Stromal cell of bone marrow (primary cell): Measurements from ENCODE around the gene PAAF1.

Source experiments
- DNase-seq: peaks from one replicate; pipeline ENCODE4 v3.0.0-alpha.2; 2012; ENCODE audit warnings: low read depth

PAAF1 gene

DNA sequence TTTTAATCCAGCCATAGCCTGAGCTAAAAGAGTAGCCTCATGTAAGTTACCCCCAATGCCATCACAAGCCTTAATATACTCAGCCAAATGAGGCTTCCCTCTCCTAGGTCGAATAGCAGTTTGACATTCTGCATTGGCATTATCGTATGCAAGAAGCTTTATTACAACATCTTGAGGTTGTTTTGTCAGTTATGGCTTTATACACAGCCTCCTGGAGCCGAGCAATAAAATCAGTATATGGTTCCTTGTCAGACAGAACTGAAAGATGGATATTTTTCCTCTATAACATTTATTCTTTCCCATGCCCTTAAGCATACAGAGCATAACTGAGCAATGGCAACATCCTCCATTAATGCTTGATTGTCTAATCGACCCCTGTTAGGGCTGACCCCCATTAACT lies 68.6 kb downstream of the PAAF1 start:
- DNase-seq: no peak

DNA sequence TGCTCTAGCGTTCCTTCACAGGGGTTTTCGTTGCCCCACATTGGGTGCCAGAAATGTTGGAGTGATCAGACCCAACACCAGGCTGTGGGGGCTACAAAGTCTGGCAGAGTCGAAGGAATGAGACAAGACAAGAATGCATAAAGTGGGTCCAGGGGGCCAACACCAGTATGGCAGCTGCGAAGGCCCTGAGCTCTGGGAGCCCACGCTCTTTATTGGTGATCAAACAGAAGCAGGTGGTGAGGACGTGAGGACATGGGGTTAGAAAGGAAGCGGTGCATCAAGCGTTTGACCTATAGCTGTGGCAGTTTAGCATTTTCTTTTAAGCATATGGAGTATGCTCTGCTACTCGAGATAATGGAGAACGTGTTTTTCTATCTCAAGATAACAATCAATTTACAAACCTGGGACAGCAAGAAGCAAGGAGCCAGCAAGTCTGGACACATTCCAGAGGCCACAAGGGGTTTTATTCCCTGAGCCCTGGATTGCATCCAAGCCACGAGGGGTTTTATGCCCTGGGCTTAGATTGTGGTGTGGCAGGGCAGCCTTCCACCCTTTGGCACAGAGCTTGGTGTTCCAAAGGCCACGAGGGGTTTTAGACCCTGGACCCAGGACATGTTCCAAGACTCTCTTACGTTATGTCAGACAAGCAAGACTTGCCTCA lies 70.1 kb downstream of the PAAF1 start:
- no peak for DNase-seq

DNA sequence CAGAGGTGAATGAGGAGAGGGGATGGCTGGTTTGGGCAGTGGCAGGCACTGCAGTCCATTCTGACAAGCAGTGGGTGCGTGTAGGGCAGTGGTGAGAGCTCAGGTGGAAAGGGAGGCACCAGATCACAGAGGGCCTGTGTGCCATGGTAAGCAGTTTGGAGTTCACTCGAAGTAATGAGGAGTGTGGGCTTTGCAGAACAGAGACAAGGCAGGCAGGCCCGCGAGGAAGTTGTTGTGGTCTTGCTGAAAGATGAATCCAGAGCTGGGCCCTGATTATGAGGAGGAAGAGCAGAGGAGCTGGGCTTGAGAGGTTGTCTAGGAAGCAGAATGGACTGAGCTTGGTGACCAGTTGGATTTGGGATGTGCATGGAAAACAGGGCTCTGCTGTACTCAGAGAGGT lies 72.4 kb downstream of the PAAF1 start:
- no peak for DNase-seq

DNA sequence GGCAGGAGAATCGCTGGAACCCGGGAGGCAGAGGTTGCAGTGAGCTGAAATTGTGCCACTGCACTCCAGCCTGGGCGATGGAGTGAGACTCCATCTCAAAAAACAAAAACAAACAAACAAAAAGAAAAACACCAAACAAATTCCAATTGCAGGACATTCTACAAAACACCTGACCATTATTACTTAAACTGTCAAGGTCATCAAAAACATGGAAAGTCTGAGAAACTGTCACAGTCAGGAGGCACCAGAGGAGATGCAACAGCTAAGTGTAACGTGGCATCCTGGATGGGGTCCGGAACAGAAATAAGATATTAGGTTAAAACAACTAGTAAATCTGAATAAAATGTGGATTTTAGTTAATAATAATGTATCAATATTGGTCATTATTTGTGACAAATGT lies 73.1 kb downstream of the PAAF1 start:
- no peak for DNase-seq

DNA sequence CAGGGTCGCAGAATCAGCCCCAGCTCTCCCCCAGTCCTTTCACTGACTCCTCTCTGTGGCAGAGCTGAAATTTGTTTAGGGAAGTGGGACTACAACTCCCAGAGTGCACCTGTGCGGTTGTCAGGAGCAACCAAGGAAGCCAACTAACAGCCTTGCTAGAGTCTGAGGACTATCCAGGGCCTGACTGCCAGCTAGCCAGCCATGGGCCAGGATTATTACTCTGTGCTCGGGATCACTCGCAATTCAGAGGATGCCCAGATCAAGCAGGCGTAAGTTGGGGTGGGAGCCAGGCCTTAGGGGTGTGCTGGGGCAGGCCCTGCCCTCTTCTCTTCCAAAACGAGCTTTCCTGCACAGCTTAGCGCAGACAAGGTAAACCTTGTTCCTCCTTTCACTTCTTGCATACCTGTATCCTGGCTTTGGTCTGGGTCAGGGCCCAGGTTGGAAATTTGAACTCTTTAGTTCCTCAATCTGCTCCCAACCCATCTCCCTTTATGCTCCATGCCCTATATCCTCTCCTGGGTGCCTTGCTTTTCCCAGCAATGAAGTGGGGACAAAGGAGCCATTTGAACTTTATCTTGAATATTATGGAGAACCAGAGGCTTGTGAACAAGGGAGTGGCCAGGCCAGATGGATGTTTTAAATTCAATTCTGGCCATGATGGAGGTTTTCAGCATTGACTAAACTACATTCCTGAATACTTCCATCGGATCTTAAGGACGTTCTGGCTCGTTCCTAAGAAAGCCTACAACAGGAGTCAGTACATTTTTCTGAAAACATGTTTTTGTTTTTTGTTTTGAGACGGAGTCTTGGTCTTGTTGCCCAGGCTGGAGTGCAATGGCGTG lies 74.3 kb downstream of the PAAF1 start, which contains the start of gene DNAJB13:
TSS of gene DNAJB13 (plus strand) at position 158 of the 842 bp plus-strand sequence. CDS start at position 202, 44 bp downstream.
- no peak for DNase-seq

DNA sequence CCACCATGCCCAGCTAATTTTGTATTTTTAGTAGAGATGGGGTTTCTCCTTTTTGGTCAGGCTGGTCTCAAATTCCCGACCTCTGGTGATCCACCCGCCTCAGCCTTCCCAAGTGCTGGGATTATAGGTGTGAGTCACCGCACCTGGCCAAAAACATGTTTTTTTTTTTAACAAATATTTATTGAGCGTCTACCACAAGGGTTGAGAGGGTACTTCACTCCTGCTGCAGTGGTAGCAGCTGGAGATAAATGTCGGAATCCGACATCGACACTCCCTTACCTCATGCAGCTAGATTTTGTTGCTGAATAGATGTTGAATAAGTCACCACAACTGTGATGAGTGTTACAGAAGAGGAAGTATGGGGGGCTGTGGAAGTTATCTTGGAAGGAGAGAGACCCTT lies 75.0 kb downstream of the PAAF1 start:
- DNase-seq: no peak

DNA sequence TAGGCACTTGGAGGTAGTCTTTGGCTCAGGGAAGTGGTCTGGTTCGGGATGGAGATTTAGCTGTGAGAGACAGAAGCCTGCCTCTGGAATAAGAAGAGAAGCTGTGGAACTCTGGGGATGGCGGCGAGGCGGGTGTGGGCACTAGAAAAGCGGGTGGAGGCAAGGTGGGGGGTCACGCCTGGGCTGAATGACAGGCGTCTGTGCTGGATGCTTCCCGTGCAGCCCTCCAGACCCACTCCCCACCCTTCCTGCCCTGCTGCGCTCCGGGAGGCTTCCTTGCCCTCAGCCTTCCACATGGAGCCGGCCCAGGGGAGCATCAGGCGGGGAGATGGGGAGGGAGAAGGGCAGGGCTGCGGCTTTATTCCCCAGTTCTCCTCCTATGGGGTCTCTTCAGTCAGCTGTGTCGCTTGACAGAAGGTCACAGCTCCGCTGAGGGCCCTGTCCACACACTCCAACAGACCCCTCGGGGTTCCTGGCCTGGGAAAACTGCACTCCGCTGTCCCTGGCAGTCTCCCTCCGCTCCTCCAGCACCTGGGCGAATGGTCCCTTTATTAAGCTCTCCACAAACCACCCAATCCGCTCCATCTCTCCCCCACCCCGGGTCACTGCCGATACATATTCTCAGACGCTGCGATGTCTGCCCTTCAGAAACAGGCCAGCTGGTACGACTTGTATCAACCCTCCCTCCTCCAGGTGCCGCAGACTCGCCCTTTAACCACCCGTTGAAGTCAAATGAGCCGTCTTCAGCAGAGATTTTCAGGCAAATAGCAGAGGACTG lies 80.3 kb downstream of the PAAF1 start:
- DNase-seq: no peak

DNA sequence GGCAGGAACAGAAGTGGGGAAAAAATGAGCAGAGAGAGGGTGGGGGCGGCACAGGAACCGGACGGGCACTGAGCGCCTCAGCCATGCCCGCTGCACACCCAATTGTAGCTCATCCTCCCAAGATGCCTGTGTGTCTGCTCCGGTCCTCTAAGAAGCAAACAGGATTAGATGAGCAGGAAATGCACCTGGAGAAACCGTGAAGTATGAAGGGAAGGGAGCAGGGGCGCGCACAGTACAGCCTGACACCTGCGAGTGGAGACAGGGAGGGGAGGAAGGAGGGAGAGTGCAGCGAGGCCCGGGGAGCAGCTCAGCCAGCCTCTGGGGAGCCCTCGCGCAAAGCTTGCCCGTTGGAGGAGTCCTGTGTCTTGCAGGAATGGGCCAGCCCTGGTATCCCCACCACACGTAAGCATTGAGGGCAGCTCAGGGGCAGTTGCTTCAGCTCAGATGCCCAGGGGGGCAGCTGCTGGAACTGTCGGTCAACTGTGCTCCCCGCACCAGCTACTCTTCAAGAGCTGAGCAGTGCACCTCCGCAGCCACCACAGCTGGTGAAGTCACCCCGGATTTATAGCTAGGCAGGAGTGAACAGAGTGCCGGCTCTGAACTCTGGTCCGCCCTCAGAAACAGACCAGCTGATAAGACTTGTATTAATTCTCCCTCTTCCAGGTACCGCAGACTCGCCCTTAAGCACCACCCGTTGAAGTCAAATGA lies 81.0 kb downstream of the PAAF1 start:
- DNase-seq: no peak

DNA sequence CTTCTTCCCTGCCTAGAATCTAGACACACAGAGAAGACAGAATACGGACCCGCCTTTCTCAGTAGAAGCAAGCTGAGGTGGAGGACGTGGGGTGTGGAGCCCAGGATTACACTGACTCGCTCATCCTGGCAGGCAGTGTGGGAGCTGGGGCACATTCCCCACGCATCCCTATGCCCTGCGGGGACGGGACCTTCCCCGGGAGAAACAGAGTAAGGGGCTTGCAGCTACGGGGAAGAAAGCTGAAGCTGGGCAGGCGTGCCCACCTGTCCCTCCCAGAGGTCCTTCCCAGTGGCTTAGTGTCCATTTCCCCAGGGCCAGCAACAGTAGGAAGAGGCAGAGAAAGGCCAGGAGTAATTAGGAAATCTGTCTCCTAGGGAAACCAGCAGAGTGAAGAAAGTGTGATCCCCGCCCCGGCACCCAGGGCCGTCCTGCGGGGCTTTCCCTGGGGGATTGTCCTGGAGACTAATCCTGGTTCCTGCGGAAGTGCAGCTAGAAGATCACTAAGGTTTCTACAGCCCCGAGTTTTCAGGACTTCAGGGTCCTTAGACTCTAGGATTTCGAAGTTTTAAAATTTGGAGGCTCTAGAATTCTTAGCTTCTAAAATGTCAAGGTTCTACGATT lies 81.8 kb downstream of the PAAF1 start:
- DNase-seq: no peak

DNA sequence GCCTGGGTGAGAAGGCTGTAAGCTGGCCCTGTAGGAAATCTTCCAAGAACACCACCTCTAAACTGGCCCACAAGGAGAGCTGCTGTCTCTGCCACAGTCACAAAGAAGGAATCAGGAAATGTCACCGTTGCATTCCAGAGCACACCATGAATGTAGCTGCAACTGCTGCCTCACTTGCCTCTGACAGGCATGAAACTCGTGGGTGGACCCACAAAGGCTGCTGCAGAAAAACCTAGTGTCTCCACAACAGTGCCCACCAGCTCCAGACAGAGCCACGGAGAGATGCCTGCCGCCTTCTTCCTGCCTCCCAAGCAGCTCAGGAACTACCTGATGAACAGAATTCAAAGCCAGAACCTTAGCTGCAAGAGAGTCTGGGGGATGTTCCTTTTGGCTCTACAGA lies 84.5 kb downstream of the PAAF1 start:
- no peak for DNase-seq

DNA sequence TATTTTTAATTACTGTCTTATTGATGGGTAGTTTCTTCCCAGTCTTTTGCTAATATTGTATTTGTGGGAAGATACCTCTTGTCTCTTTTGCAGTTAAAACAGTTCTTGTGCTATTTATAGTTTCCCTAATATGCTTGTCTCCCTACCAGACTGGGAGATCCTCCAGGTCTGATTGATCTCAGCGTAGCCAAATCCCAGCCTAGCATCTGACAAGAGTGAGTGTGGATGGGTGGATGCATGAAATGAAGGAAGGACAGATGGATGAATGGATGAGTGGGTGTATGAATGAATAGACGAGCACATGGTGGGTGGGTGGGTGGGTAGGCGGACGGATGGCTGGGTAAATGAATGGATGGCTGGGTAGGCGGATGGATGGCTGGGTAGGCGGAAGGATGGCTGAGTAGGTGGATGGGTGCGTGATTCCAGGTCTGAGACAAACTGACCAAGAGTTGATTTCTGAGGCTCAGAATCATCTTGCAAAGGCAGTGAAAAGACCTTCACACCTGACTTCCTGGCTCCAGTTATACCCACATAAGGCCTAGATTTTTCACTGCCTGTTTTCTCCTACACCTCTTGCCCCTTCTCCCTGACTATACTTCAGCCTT lies 85.4 kb downstream of the PAAF1 start:
- DNase-seq: no peak

DNA sequence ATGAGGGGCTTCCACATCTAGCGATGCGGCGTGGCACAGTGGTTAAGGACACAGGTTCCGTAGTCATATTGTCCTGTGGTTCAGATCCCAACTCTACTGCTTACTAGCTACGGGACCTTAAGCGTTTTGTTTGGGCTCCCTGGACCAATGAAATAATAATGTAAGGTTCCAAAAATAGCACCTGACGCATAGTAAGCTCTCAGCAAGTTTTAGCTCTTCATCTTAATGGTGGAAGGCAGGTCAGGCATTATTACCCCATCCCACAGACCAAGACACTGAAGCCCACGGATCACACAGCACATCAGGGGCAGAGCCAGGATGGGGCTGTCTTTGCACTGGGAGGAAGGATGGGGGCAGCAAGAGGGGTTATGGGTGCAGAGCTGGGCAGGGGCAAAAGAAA lies 87.1 kb downstream of the PAAF1 start:
- no peak for DNase-seq

DNA sequence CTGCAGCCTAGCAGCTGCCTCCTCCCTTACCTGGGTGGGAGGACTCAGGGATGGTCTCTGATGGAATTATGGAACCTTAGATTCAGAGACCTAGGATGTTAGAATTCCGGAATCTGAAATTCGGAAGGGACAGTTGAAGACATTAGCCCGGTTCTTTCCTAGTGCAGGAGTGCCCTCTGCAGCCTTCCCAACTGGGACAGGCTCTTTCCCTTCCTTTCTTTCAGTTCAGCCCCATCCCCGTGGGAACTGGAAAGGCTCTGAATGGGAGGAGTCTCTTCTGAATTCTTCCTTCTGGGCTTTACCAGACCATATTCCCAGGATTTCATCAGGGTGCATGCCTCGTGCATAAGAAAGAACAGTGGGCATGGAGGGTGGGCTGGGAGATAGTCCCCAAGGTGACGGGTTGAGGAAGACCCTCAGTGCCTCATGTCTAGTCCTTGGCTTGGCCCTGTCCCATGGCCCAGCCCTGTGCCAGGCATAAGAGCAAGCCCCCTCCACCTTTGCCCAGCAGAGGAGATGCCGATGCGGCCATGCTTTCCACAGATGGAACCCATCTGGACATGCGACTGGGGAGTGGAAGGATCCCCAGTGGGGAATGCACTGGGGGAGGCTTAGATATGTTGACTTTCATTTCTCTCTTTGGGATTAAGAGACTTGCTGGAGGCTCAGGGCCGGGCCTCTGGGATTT lies 88.4 kb downstream of the PAAF1 start:
- no peak for DNase-seq

DNA sequence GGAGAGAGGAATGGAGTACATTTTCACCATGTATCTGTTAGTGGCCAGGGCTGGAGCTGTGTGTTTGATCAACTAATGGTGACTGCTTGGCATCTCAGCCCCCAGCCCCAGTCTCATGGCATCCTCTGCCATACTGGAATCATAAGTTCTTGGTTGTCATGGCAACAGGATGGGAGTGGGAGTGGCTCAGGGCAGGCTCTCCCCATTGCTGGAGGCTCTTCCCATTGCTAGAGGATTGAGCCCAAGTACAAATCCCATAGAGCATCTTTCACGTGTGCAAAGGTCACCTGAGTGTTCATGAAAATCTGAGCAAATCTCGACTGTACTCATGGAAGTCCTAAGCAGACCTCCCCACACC lies 88.9 kb downstream of the PAAF1 start:
- no peak for DNase-seq

DNA sequence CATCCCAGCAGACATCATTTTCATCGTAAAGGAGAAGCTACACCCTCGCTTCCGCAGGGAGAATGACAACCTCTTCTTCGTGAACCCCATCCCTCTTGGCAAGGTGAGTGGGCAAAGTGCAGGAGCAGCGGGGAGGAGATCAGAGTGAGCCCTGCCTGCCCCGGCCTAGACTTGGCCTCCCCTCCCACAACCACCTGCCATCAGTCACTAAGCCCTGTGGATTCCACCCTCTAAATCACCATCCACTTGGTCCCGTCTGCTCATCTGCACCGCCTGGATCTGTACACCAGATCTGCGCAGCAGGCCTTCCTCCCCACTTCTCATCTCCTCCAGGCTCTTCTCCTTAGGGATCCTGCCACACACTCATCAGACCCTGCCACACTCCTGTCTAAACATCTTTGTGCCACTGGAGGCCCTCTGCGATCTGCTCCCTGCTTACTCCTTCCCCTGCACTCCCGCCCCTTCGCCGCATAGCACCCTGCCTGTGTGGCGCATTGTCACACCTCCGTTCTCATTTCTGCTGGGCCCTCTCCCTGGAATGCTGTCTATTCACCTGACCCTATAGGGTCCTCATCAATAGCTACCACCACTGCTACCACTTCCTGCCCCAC lies 91.7 kb downstream of the PAAF1 start:
- no peak for DNase-seq

DNA sequence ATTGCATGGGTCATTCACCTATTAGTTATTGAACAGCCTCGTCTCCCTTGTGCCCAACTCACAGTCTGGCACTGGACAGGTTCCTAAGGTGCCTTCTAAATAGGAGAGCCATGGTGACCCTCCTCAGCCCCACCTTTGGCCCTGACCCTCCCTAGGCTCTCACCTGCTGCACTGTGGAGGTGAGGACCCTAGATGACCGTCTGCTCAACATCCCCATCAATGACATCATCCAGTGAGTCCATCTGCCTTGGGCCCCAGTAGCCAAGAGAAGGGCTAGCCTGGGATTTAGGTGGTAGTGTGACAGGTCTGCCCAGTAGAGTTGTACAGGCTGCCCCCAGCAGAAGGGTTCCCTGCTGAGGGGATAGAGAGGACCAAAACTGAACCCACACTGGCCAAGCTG lies 92.3 kb downstream of the PAAF1 start:
- DNase-seq: no peak

DNA sequence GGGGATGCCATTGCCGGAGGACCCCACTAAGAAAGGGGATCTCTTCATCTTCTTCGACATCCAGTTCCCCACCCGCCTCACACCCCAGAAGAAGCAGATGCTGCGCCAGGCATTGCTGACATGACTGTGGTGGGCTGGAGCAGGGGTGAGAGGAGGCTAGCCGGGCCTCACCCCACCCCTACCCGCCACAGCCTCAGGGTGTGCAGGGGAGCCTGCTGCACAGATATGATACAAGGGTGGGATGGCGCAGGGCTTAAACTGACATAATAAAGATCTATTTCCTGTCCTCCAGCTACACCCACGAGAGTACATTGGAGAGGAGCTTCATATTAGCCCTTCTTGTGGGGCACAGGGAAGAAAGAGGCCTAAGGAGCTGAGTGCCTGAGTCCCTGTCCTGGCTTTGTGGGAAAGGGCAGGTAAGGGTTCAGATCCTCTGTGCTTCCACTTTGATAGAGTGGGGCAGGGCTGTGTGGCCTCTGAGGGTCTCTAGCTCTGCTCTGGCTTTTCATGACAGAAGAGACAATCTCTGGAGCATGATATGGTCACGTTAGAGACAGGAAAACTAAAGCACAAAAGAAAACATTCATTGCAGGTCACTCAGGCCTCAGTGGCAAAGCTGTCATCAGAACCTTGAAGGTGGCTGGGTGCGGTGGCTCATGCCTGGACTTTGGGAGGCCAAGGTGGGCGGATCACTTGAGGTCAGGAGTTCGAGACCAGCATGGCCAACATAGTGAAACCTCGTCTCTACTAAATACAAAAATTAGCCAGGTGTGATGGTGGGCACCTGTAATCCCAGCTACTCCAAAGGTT lies 93.4 kb downstream of the PAAF1 start:
- DNase-seq: no peak

DNA sequence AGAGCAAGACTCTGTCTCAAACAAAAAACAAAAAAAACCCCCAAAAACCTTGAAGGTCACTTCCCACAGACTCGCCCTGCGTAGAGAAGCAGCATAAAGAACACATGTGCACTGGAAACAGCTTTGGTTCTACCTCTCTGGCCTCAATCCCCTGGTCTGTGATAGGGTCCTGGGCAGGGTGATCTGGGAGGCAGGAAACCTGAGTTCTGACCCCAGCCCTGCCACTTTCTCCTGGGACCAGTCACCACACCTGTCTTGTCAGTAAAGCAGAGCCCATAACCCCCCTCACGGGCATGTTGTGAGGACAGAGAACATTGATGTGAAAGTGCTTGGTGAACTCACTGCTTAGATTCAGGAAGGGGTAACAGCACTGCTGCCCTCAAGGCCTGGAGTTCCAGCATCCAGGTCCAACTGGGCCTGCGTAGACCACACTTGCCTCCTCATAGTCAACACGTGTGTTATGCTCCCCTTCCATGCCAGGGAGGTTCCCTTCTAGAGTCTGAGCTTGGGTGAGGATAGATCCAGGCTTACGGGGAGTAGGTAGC lies 94.4 kb downstream of the PAAF1 start:
- DNase-seq: no peak

DNA sequence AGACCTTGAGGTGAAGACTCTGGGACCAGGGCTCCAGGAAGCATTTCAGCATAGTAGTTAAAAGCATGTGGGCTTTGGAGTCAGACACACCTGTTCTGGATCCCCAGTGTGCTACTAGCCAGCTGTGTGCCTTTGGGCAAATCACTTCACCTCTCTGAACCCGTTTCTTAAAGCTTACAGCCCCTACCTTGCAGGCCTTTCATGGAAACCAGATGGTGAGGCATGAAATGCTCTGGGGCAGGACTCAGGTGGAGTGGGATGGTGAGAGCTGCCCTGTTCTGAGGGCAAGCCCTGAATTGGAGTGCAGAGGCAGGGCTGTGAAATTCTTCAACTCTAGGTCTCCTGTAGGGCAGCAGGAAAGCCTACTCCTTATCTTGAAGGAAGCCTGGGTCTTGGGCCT lies 95.4 kb downstream of the PAAF1 start:
- no peak for DNase-seq
